OCI-LY7 (cell line): ENCODE measurements around the gene MCF2L2. TPM values are rescaled to one million over a fixed set of nuclear protein-coding genes. Genes with fewer than 3 reads are reported as not detected.

ENCODE experiments used
- BruUV-seq: library from RNA; stranded (reverse); fragments of 400-500 nt; replicated peaks from 2 replicates; lab custom pipeline; 2021; lab: Mats Ljungman, UMichigan
- CTCF ChIA-PET: fragments of 300-600 bp; sonication (Branson Sonifier 250); formaldehyde crosslinking; loops from one replicate; lab custom pipeline; 2022; ENCODE audit warnings: antibody characterized with exemption; ENCODE audit not compliant: unreplicated experiment; lab: Charles Lee
- POLR2A ChIA-PET: fragments of 300-600 bp; sonication (Branson Sonifier 250); formaldehyde crosslinking; loops from one replicate; lab custom pipeline; 2022; ENCODE audit warnings: antibody characterized with exemption; lab: Charles Lee
- DNase-seq: peaks from one replicate; pipeline ENCODE4 v3.0.0-alpha.2; 2015; ENCODE audit warnings: low spot score
- H2AFZ ChIP-seq: fragments of 200-600 bp; sonication (generic), shearing (Covaris generic); 2 replicates; pipeline ENCODE4 v1.6.1; 2014; ENCODE audit warnings: mild to moderate bottlenecking, antibody characterized with exemption, low read length, moderate library complexity
- H3K27ac ChIP-seq: fragments of 200-600 bp; sonication (generic); 2 replicates; pipeline ENCODE4 v1.5.1; 2014; ENCODE audit warnings: mixed run types, low read depth, mild to moderate bottlenecking, moderate library complexity, low read length, inconsistent platforms; ENCODE audit not compliant: poor library complexity, severe bottlenecking
- H3K36me3 ChIP-seq: fragments of 200-600 bp; sonication (generic); 2 replicates; pipeline ENCODE4 v1.6.1; 2014; ENCODE audit warnings: mild to moderate bottlenecking, antibody characterized with exemption, low read length, moderate library complexity, mixed read lengths; ENCODE audit not compliant: insufficient read depth
- H3K4me1 ChIP-seq: fragments of 200-600 bp; sonication (generic); 2 replicates; pipeline ENCODE4 v1.5.1; 2014; ENCODE audit warnings: mild to moderate bottlenecking, low read length; ENCODE audit not compliant: insufficient read depth, poor library complexity, severe bottlenecking
- H3K4me2 ChIP-seq: fragments of 200-600 bp; sonication (generic); 2 replicates; pipeline ENCODE4 v1.6.1; 2014; ENCODE audit warnings: mild to moderate bottlenecking, low read length
- H3K4me3 ChIP-seq: fragments of 200-600 bp; sonication (generic); 2 replicates; pipeline ENCODE4 v1.5.1; 2014; ENCODE audit warnings: mild to moderate bottlenecking, low read depth, low read length; ENCODE audit not compliant: poor library complexity, severe bottlenecking
- H3K79me2 ChIP-seq: fragments of 200-600 bp; sonication (generic); 2 replicates; pipeline ENCODE4 v1.6.1; 2016; ENCODE audit warnings: low read depth, mild to moderate bottlenecking, low read length, moderate library complexity, mixed read lengths; ENCODE audit not compliant: insufficient read depth
- H3K9me2 ChIP-seq: fragments of 200-600 bp; sonication (generic); 2 replicates; pipeline ENCODE4 v1.6.1; 2016; ENCODE audit warnings: mild to moderate bottlenecking, low read length, mixed read lengths; ENCODE audit not compliant: insufficient read depth
- H3K9me3 ChIP-seq: fragments of 200-600 bp; sonication (generic); 2 replicates; pipeline ENCODE4 v1.6.1; 2014; ENCODE audit warnings: mild to moderate bottlenecking, mixed run types, low read length, mixed read lengths
- H4K20me1 ChIP-seq: fragments of 200-600 bp; sonication (generic); 2 replicates; pipeline ENCODE4 v1.6.1; 2014; ENCODE audit warnings: mild to moderate bottlenecking, antibody characterized with exemption, low read length, moderate library complexity, mixed read lengths; ENCODE audit not compliant: insufficient read depth
- CTCF ChIP-seq: fragments of 200-600 bp; sonication (generic); conservative IDR thresholded peaks from 2 replicates; pipeline ENCODE4 v1.5.1; 2014; ENCODE audit warnings: mild to moderate bottlenecking, antibody characterized with exemption, low read length, moderate library complexity, mixed read lengths
- EZH2phosphoT487 ChIP-seq: fragments of 200-600 bp; sonication (generic); IDR thresholded peaks from 2 replicates; pipeline ENCODE4 v1.6.1; 2018; ENCODE audit warnings: low read depth, borderline replicate concordance, mild to moderate bottlenecking, mixed run types, antibody characterized with exemption, low read length, moderate library complexity, mixed read lengths
- intact Hi-C: fragments of 100-400 bp; cut with micrococcal nuclease; formaldehyde crosslinking; loops from one replicate; pipeline ENCODE4 v1.10.0; 2022; ENCODE audit not compliant: unreplicated experiment
- total RNA-seq, 2 experiments: library from RNA; depleted of rRNA in 1 of 2; stranded (reverse); fragments of >200 nt in 1 of 2; shearing (Covaris generic) in 1 of 2; gene quantifications; 2 replicates each; pipeline ENCODE4 v1.2.3, GENCODE V29; 2014 to 2022

Gene MCF2L2
- total RNA-seq, 2 experiments from 2014 or later, result 6.6 to 8.0 TPM

GRCh38 chr3:183392186-183393034 is 36.0 kb downstream of the MCF2L2 start:
- TF ChIP-seq EZH2phosphoT487, result no peak
- no peak for TF ChIP-seq CTCF
- H3K4me2 ChIP-seq, result no peak overlapping the region
- no peaks in the 10 kb centered on the region for H3K79me2 ChIP-seq
- ChIA-PET POLR2A (interaction anchor here (0.5 kb wide), 1 partner anchor 676 kb away, joined by 3 read pairs; no protein-coding TSS in a partner anchor), CTCF (no interaction called here)
- H3K27ac ChIP-seq, result no peak overlapping the region
- no peak overlapping the region for H2AFZ ChIP-seq
- H3K36me3 ChIP-seq, result no peaks in the 10 kb centered on the region
- H3K4me1 ChIP-seq, result no peaks in the 10 kb centered on the region
- H3K9me3 ChIP-seq, result no peaks in the 10 kb centered on the region
- no peak overlapping the region for H3K4me3 ChIP-seq
- intact Hi-C loops, result no loop called here
- H3K9me2 ChIP-seq, result no peaks in the 10 kb centered on the region
- no peak for DNase-seq
- no peaks in the 10 kb centered on the region for H4K20me1 ChIP-seq
- no TSS peak for BruUV-seq

GRCh38 chr3:183391460-183391859 is 37.0 kb downstream of the MCF2L2 start:
- DNase-seq, result no peak
- BruUV-seq, result no TSS peak
- CTCF ChIA-PET, result no interaction called here
- H2AFZ ChIP-seq, result no peak overlapping the region
- no peaks in the 10 kb centered on the region for H3K9me3 ChIP-seq
- TF ChIP-seq EZH2phosphoT487 (no peak), CTCF (no peak)
- no peak overlapping the region for H3K4me2 ChIP-seq
- H3K4me1 ChIP-seq, result no peaks in the 10 kb centered on the region
- no peaks in the 10 kb centered on the region for H3K36me3 ChIP-seq
- no peak overlapping the region for H3K4me3 ChIP-seq
- intact Hi-C loops, result no loop called here
- H3K27ac ChIP-seq, result no peak overlapping the region
- H3K9me2 ChIP-seq, result no peaks in the 10 kb centered on the region
- no peaks in the 10 kb centered on the region for H4K20me1 ChIP-seq
- H3K79me2 ChIP-seq, result no peaks in the 10 kb centered on the region
- POLR2A ChIA-PET, result interaction anchor here (0.7 kb wide), 1 partner anchor 236 kb away, joined by 7 read pairs; no protein-coding TSS in a partner anchor

- Histone ChIP-seq H3K36me3 (no peaks in the 10 kb centered on the region), H4K20me1 (no peaks in the 10 kb centered on the region), H3K27ac (no peak overlapping the region), H3K9me2 (no peaks in the 10 kb centered on the region), H3K79me2 (no peaks in the 10 kb centered on the region), H3K4me3 (no peak overlapping the region), H3K4me2 (no peak overlapping the region), H3K9me3 (no peaks in the 10 kb centered on the region), H2AFZ (no peak overlapping the region), H3K4me1 (no peaks in the 10 kb centered on the region)
- no TSS peak for BruUV-seq
- intact Hi-C loops, result no loop called here
- ChIA-PET CTCF (no interaction called here), POLR2A (interaction anchor here (0.7 kb wide), 1 partner anchor 236 kb away, joined by 7 read pairs; no protein-coding TSS in a partner anchor)
- TF ChIP-seq CTCF, result no peak
- TF ChIP-seq EZH2phosphoT487, result no peak
- DNase-seq, result no peak
Measured at GRCh38 chr3:183390844-183391243, 37.6 kb downstream of the MCF2L2 start.
